ENCODE results near the gene MTA1.

MTA1 gene

DNA sequence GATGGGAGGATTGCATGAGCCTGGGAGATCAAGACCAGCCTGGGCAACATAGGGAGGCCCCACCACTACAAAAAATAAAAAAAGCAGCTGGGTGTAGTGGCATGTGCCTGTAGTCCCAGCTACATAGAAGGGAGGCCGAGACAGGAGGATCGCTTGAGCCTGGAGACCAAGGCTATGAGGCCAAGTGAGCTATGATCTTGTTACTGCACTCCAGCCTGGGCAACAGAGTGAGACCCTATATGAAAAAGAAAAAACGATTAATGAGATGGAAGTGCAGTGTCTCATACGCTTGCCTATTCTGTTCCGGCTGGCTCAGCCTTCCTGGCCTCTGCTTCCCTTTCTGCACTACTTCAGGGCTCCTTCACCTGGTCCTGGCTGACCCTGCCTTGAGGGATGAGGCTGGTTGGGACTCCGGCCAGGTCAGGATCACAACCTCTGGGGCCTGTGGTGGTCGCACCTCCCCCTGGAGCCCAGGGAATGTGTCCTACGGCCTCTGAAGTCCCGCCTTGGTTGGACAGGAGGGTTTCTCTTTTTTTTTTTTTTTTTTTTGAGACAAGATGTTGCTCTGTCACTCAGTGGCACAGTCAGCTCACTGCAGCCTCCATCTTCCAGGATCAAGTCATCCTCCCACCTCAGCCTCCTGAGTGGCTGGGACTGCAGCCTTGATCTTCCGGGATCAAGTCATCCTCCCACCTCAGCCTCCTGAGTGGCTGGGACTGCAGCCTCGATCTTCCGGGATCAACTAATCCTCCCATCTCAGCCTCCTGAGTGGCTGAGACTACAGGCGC is 82.1 kb downstream of the MTA1 start:
- DNase-seq: no peak

DNA sequence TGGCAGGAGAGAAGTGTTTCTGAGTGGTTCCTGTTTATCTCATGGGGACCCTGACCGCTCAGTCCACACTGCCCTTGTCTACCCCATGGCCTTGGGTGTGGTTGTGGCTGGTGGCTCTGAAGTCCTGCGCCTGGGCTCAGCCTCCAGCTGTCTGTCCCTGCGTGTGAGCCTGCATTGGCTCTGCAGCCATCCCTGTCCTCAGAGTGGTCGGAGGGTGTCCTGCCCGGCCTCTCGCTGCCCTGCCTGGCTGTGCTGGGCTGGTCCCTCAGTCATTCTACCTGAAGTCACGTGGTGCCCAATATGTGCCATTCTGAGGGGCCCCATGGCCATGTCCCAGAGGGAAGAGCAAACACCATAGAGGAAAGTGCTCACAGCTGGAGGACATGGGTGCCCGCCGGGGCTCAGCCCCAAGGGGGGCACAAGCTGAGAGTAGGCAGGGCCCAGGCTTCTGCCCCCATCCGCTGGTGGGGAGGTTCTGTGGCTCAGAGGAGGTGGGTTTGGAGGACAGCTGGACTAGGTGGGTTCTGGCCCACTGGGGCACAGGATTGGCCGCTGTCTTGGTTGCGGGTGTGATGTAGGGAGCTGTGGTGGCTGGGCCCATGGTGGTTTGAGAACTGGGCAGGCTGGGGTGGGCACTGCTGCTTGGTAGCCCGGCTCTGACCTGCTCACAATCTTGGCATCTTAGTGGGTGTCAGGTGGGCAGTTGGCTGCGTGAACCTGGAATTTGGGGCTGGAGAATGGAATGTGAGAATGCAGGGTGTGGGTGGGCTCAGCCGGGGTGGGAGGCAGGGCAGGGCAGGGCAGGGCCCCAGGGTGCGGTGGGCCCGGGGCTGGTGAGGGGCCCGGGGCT is 83.0 kb downstream of the MTA1 start:
- DNase-seq: no peak

GRCh38 chr14:105503296-105503640 is 83.6 kb downstream of the MTA1 start:
- no peak for DNase-seq

DNA sequence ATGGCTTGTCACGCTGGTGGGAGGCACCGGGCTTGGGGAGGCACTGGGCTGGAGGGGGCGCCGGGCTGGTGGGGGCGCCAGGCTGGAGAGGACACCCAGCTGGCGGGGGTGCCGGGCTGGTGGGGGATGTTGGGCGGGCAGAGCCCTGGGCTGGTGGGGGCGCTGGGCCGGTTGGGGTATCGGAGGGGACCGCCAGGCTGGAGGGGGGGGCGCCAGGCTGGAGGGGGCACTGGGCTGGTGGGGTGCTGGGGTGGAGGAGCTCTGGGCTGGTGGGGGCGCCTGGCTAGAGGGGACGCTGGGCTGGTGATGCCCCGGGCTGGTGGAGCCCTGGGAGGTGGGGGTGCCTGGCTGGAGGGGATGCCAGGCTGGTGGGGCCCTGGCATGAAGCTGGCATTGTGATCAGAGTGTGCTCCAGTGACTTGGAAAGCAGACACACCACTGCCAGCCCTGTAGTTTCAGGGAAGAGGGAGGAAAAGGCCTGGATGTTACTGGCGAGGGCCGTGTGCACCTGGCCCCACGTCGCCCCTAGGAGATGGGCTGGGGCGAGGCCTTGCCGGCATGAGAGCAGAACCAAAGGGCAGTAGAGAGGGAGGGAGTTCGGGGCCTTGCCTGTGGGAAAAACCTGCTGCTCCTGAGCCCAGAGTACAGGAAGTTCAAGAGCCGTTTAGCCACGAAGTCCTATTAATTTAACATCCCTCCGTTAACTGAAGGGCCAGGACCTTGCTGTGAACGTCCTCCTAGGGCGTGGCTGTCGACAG is 84.5 kb downstream of the MTA1 start:
- no peak for DNase-seq

- DNase-seq: no peak
Measured at GRCh38 chr14:105505101-105505500, 85.5 kb downstream of the MTA1 start.

DNA sequence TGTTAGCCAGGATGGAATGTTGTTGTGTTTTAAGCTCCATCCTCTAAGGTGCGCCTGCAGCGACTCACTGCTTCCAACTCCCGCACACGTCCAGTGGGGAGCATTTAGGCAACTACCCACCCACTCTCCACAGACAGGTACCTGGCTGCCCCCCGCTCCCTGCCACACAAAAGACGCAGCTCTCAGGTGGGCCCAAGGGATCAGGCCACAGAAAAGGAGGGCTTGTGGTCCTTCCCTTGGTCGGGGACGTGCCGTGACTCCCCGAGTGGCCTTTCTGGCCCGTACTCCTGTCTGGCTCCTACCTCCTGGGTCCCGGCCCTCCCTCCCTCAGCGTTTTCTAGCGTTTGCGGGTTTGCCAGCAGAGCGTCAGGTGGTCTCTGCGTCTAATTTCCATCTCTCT is 87.6 kb downstream of the MTA1 start:
- no peak for DNase-seq

DNA sequence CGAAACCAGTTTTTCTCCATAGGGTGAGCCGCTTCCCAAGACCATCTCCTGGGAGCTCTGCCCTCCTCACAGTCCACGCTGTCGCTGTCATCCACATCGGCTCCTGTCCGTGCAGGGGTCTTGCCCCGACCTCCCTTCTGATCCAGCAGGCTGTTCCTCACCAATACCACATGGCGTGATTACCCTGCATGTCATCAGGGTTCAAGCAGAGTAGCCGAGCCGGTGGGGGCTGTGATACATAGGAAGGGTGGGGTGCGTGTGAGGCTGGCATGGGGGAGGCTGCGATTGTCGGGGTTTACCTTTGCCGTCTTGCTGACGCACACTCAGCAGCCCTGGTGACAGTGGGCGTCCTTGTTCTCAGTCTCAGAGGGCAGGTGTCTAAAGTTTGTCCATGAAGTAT is 88.4 kb downstream of the MTA1 start:
- DNase-seq: no peak

DNA sequence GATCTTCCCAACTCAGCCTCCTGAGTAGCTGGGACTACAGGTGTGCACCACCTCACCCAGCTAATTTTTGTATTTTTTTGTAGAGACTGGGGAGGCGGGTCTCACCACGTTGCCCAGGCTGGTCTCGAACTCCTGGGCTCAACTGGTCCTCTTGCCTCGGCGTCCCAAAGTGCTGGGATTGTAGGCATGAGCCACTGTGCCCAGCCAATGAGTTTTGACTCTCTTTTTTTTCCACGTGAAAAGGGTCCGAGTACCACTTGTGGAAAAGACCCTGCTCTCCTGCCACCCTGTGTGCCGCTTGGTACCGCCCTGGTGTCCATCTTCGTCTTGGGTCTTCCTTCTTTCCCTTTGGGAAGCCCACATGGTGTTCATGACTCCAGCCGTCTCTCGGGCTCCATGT is 89.0 kb downstream of the MTA1 start:
- DNase-seq: no peak

DNA sequence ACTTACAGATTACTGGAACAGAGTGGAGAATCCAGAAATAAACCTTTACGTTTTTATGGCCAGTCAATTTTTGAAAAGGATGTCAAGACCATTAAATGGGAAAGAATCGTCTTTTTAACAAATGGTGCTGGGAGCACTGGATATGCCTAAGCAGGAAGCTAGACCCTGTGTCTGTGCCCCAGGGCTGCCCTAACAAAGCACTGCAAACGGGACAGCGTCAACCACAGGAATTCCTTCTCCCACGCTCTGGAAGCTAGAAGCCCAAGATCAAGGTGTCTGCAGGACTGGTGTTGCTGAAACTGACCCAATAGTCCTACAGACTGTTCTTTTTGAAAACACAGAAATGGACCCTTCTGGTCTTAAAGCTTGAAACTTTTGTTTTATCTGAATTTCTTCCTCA is 97.5 kb downstream of the MTA1 start:
- DNase-seq: no peak

- no peak for DNase-seq
Measured at GRCh38 chr14:105519946-105520698, 100.5 kb downstream of the MTA1 start.
